ENCODE measurements around the gene CNTN1.

CNTN1 gene

DNA sequence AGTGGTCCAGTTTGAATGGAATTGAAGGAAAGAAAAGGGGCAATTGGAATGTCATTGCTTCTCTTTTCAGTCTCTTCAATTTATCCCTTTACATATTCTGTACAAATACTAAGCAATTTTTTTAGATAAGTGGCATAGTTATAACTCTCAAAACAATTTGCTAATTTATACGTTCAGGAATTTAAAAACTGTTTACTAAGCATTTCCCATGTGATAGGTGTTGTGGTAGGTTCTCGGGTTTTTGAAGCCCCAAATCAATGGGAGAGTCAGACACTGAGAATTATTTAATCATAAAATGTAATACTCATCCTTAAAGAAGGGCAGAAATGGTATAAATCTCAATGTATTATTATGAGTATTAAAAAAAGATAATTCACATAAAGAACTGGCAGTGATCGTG, 197.1 kb downstream of the CNTN1 start:
- DNase-seq (ENCODE audit: insufficient read length, low spot score): no peak
- no peak for TF ChIP-seq POLR2A (IDR thresholded peaks at IDR 0.05; ENCODE audit: low read depth, low read length)
- no peak for FAIRE-seq

DNA sequence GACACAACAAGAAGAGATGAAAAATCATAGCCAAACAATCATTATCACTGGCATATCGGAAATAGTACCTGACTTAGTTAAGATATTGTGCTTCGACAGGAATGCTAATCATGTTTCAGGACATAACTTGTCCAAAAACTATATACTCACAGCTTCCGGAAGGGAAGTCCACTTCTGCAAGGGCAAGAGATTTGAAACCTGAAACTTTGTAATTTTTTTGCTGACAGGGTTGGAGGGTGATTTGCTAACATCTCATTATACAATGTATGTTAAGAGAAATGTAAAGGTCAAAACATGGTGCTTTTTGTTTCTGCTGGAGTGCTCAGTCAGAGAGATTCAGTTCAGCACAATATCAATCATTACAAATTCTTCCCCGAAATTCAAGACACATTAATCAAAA, 200.3 kb downstream of the CNTN1 start:
- FAIRE-seq (no peak), DNase-seq (ENCODE audit: insufficient read length, low spot score) (no peak)
- TF ChIP-seq POLR2A (IDR thresholded peaks at IDR 0.05; ENCODE audit: low read depth, low read length): no peak

DNA sequence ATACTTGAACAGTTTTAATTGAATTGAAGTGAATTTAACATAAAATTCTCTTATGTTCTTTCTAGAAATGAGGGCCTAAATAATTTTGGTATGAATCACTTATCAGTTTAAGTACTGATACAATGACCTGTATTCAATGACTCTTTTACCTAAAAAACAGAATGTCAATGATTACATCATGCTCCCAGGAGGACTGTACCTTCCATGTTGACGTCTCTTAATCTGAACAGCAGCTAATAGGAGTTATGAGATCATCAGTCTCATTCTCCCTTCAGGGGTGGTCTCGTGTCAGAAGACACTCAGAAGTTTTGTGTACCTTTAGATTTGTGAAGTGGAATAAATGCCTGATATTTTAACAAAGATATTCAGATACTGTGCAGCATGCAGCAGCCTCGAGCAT, 206.3 kb downstream of the CNTN1 start:
- FAIRE-seq (no peak), DNase-seq (ENCODE audit: insufficient read length, low spot score) (no peak)
- TF ChIP-seq POLR2A (IDR thresholded peaks at IDR 0.05; ENCODE audit: low read depth, low read length): no peak

DNA sequence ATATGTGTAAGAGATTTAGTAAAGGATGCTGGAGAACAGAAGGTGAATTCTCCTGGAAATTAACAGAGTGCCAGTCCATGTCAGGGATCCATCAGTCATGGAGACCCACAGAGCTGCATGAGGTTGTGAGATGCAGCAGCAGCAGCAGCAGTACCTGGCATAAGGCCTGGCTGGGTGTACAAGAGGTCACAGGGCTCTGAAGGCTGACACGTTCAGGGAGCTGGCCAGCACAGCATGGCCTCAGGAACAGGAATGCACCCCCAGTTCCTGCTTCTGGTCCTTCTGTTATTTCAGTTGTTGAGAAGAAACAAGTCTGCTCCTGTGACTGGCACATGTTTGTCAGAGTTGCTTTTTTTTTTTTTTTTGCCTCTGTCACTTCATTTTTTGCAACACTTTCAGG, 210.8 kb downstream of the CNTN1 start:
- DNase-seq (ENCODE audit: insufficient read length, low spot score): no peak
- no peak for FAIRE-seq
- TF ChIP-seq POLR2A (IDR thresholded peaks at IDR 0.05; ENCODE audit: low read depth, low read length): no peak

DNA sequence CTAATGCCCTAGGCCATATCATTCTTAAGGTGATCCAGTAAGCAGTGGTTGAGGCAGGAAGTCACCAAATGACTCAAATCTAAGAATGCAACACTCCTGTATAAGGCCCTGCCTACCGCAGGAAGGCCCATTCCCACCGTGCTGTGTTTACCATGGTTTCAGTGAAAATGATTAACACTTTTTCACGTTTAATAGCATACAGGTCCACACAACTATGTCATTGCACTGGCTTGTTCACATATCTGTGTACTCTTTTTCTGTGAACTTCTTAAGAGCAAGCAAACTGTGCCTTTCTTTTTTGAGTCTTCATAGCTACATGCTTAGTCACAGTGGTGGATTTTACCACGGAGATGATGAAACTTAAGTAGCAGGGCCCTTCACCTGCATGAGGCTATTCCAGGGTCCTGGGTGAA, 214.9 kb downstream of the CNTN1 start:
- FAIRE-seq: no peak
- no peak for TF ChIP-seq POLR2A (IDR thresholded peaks at IDR 0.05; ENCODE audit: low read depth, low read length)
- DNase-seq (ENCODE audit: insufficient read length, low spot score): no peak

DNA sequence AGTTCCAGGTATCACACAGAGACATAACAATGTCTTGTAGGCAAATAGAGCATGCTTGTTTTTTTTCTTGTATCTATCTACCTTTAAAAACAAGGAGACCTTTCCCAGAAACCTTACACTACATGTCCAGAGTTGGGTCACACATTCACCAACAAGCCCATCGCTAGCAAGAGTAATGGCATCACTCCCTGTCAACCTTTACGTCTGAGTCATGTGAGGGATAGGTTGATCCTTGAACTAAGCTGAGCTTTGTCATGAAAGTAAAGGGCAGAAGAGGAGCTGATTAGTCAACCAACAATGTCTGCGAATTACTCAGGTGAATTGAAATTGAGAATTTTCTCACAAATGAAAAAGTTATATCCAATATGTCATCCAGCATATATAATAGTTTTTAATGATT, 219.4 kb downstream of the CNTN1 start:
- no peak for FAIRE-seq
- no peak for TF ChIP-seq POLR2A (IDR thresholded peaks at IDR 0.05; ENCODE audit: low read depth, low read length)
- no peak for DNase-seq (ENCODE audit: insufficient read length, low spot score)

DNA sequence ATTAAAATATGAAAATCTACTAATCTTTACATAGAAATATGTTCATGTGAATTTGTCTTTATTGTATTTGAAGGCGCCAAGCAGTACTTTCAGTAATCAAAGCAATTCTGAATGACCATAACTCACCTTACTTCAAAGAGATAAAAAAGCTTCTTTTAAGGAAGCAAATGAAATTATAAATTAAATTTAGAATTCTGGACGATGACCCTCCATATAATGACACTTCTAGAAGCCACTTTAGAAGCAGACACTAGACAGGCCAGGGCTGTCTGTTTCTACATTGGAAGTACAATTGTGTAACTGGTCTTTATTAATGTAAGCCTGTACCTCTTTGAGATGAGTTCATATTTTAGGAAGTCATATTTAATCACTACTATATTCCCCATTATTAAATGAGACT, 222.9 kb downstream of the CNTN1 start:
- FAIRE-seq (no peak), DNase-seq (ENCODE audit: insufficient read length, low spot score) (no peak)

DNA sequence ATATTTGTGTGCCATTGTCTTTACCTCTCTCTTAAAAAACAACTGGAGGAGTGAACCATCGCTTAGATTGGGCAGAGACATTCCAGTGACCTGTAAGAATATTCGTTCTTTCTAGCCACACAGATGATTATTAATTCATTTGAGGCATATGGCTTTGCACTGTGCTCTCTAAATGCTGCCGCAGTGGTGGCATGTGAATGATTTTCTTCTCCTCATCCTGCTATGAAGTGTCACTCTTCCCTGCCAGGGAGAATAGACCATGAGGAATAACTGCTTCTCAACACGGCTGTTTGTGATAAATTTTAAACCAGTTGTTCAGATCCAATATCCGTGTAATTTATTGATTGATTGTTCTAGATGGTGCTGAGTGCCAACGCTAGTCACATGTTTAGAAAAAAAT, 225.3 kb downstream of the CNTN1 start:
- DNase-seq (ENCODE audit: insufficient read length, low spot score) (no peak), FAIRE-seq (no peak)
- no peak for TF ChIP-seq POLR2A (IDR thresholded peaks at IDR 0.05; ENCODE audit: low read depth, low read length)

More for the DNA sequence above, 222.9 kb downstream of the CNTN1 start:
- TF ChIP-seq POLR2A (IDR thresholded peaks at IDR 0.05; ENCODE audit: low read depth, low read length): no peak

DNA sequence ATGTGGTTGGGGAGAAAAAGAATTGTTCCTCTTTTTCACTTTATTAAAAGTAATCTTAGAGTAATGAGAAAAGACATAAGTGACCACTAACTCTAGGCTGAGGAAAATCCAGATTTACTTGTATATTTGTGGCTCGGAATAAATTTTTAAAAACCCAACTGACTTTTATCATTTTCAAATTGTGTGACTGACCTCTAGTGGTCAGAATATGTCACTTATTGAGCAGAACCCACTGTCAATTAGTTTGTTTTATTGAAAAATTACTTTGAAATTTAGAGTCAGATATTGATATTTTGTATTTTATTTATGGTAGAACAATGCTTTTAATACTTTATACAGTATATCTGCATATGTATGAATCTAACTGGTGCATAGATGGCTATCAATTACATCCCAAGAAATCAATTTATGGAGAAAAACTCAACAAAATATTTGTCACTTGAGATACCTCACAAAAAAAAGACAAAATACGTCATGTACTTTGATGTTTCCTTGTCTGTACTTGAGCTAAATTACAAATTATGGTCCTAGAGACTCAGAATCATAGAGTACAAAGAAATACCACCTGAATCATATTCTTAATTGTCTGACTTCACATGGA, 229.4 kb downstream of the CNTN1 start:
- no peak for TF ChIP-seq POLR2A (IDR thresholded peaks at IDR 0.05; ENCODE audit: low read depth, low read length)
- FAIRE-seq (no peak), DNase-seq (ENCODE audit: insufficient read length, low spot score) (no peak)

DNA sequence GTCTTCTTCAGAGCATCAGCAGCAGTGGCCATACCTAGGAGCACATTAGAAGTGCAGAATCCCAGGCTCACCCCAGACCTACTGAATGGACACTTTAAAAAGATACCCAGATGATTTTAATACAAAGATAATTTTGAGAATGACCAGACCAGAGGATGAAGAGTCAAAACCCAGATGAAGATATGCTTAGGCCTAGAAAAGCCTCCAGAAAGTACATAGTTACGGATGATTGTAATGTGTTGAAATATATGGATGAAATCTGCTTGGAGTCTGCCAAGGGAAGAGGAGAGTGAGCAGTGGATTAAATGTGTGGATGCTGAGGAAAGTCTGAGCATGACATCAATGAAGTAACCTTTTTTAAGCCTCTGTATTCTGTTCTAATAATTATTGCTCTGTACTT, 245.7 kb downstream of the CNTN1 start:
- DNase-seq (ENCODE audit: insufficient read length, low spot score): no peak
- no peak for FAIRE-seq
- no peak for TF ChIP-seq POLR2A (IDR thresholded peaks at IDR 0.05; ENCODE audit: low read depth, low read length)

DNA sequence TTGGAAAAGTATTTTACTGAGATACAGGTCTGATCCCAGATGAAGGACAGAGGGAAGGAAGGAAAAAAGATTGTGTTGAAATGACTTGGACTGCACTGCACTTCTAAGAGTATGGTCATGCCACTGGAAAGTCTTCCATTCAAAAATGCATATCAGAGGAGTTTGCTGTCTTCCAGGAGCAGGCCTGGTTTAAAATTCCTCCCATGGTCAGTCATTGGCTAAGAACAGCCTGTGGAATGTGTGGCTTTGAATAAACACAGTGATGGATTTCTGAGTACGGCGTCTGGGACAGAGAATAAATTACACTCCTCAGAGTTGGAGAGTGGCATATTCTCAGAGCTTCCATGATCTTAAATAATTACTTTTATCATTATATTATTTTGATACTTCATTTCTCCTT, 250.1 kb downstream of the CNTN1 start:
- FAIRE-seq: no peak
- no peak for TF ChIP-seq POLR2A (IDR thresholded peaks at IDR 0.05; ENCODE audit: low read depth, low read length)
- DNase-seq (ENCODE audit: insufficient read length, low spot score): no peak

DNA sequence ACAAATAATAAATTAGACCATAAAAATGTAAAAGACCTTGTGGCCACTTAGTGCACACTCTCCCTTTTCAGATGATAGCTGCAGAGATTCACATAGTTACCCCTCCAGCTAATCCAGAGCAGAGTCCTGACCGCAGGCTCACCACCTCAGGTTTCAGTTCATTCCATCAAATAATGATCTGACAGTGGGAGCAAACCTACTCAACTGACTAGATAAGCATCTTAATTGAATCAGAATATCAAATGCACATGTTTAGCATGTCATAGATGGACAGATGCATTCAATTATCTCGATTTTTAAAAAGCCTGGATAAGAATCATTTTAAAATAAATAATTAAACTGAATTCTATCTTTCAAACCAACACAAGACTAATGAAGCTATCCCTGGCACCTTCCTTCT, 253.5 kb downstream of the CNTN1 start:
- TF ChIP-seq POLR2A (IDR thresholded peaks at IDR 0.05; ENCODE audit: low read depth, low read length): no peak
- DNase-seq (ENCODE audit: insufficient read length, low spot score): no peak
- no peak for FAIRE-seq

DNA sequence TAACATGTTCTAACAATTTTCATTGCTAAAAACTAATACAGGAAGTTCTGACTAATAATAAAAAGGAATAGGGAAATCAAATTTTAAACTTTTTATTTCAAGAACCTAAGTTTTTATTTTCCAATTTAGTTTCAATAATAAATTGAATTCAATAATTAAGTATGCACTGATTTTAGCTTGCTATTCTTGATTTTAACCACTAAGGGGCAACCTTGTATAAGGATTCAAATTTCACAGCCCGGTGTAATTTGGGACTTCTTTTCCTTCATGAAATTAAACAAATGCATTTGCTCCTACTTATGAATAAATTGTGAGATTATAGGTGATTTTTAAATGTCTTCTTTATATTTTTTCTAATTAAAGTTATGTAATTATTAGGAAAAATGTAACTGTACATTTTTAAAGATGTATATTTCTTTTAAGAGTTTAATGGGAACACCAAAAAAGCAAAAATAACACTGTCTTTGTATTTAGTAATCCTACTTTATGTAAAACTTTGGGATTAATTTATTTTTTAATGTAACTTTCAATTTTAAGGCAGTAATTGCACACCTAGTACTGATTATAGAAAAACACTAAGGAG, 254.5 kb downstream of the CNTN1 start:
- no peak for TF ChIP-seq POLR2A (IDR thresholded peaks at IDR 0.05; ENCODE audit: low read depth, low read length)
- DNase-seq (ENCODE audit: insufficient read length, low spot score) (no peak), FAIRE-seq (no peak)

DNA sequence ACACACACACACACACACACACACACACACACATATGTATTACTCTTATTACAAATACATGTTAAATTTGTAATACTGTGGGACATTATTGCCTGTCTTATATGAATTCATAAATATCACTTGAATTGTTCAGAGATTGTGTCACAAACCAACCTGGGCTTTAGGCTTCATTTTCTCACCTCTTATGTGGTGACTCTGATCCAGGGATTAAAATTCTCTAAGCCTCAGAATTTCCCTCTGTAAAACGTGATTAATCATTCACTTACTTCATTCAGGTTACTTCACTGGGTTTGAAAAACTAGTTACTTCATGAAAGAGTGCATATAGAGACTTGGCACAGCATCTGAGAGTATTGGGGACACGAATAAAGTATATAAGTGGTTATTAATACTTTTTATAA, 255.6 kb downstream of the CNTN1 start:
- FAIRE-seq (no peak), DNase-seq (ENCODE audit: insufficient read length, low spot score) (no peak)

DNA sequence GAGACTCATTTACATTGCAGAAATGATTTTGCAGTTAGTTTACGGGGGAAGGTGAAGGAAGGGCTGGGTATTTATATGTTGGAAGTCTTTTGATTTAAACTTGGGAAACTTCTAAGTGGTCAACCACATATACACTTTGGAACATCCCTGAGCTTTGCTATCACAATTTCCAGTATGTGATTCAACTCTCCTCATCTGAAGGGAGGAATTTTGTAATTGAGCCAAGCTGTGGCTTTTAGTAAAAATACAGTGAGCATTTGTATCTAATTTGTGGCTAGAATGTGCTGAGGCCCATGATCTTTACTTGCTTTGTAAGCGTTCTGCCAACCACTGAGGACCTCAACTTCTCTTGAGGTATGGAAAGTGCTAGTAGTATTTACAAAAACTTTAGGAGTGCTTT, 260.8 kb downstream of the CNTN1 start:
- TF ChIP-seq POLR2A (IDR thresholded peaks at IDR 0.05; ENCODE audit: low read depth, low read length): no peak
- DNase-seq (ENCODE audit: insufficient read length, low spot score): no peak
- FAIRE-seq: no peak

More for the DNA sequence above, 255.6 kb downstream of the CNTN1 start:
- TF ChIP-seq POLR2A (IDR thresholded peaks at IDR 0.05; ENCODE audit: low read depth, low read length): no peak

DNA sequence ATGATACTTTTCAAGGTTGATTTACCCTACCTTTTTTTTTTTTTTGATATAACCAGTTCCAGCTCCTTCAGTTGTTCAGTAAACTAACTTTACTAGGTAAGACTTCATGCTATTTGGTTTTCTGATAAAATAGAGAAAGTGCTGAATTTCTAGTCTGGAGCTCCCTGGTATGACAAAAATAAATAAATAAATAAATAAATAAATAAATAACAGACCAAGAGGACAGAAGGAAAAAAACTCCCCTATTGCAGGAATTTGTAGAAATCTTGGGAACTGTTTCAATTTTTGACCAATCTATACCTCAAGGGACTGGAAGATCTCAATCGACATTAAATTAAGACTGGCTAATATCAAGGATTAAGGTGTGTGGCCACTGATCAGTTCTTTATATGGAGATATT, 265.2 kb downstream of the CNTN1 start:
- DNase-seq (ENCODE audit: insufficient read length, low spot score) (no peak), FAIRE-seq (no peak)
- TF ChIP-seq POLR2A (IDR thresholded peaks at IDR 0.05; ENCODE audit: low read depth, low read length): no peak

All from H54 (cell line).